Liver (tissue), 3 donors: Measurements from ENCODE around the gene BRD4.

Source experiments
- GABPA ChIP-seq, 2 donors: IDR thresholded peaks in 1 of 2; conservative IDR thresholded peaks in 1 of 2; 2 replicates each; pipeline ENCODE4 v1.6.1; 2016; ENCODE audit warnings: antibody characterized with exemption in 2 of 2, mild to moderate bottlenecking in 1 of 2, moderate library complexity in 1 of 2
- TF ChIP-seq, protein P1 (sequence below): fragments of 150-350 bp; IDR thresholded peaks from 2 replicates; pipeline ENCODE4 v1.5.1; 2017; ENCODE audit warnings: improper control_type of control experiment, low read depth, low read length; ENCODE audit not compliant: missing input control
- TF ChIP-seq, protein P2 (sequence below): IDR thresholded peaks from 2 replicates; pipeline ENCODE4 v1.6.1; 2016; ENCODE audit warnings: antibody characterized with exemption
- TF ChIP-seq, protein P3 (sequence below): IDR thresholded peaks from 2 replicates; pipeline ENCODE4 v1.6.1; 2016; ENCODE audit warnings: antibody characterized with exemption, mild to moderate bottlenecking
- donor health status: healthy.
- donor health status: healthy.

DNA sequence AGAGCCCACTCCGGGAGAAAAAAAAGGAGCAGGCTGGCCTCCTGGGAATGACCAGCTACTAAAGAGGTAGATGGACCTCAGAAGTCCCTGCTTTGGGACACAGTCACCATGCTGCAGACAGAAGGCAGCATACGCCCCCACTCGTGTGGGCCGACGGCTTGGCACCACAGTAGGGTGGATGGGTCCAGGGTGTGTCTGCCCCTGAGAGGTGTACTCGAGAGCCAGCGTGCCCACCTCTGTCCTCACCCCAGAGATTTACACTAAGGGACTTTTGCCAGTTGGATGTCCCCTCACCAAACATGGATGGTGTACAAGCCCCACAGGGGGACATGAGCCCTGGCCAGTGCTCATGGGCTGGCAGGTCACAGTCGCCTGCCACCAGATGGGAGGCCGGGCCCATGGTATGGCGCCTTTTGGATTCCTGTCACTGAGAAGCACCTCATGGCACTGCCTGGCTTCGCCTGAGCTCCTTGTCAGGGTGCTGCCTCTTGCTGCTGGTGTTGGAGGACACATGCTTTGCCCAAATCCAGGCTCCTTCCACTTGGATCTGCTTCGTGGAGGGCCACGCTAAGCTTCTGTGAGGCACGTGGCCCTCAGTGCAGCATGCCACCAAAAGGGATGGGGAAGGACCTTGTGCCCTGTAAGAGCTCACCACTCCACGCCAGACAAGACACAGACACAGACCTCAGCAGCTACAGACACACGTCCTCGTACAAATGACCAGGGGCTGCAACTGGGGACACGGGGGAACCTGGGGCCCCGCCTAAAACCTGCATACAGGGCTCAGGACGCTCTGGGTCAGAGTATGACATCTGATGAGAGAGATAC is 86.8 kb downstream of the BRD4 start:
- TF ChIP-seq, protein P1, sequence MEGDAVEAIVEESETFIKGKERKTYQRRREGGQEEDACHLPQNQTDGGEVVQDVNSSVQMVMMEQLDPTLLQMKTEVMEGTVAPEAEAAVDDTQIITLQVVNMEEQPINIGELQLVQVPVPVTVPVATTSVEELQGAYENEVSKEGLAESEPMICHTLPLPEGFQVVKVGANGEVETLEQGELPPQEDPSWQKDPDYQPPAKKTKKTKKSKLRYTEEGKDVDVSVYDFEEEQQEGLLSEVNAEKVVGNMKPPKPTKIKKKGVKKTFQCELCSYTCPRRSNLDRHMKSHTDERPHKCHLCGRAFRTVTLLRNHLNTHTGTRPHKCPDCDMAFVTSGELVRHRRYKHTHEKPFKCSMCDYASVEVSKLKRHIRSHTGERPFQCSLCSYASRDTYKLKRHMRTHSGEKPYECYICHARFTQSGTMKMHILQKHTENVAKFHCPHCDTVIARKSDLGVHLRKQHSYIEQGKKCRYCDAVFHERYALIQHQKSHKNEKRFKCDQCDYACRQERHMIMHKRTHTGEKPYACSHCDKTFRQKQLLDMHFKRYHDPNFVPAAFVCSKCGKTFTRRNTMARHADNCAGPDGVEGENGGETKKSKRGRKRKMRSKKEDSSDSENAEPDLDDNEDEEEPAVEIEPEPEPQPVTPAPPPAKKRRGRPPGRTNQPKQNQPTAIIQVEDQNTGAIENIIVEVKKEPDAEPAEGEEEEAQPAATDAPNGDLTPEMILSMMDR, result no peak
- TF ChIP-seq, protein P2, sequence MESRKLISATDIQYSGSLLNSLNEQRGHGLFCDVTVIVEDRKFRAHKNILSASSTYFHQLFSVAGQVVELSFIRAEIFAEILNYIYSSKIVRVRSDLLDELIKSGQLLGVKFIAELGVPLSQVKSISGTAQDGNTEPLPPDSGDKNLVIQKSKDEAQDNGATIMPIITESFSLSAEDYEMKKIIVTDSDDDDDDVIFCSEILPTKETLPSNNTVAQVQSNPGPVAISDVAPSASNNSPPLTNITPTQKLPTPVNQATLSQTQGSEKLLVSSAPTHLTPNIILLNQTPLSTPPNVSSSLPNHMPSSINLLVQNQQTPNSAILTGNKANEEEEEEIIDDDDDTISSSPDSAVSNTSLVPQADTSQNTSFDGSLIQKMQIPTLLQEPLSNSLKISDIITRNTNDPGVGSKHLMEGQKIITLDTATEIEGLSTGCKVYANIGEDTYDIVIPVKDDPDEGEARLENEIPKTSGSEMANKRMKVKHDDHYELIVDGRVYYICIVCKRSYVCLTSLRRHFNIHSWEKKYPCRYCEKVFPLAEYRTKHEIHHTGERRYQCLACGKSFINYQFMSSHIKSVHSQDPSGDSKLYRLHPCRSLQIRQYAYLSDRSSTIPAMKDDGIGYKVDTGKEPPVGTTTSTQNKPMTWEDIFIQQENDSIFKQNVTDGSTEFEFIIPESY, result no peak
- TF ChIP-seq GABPA (IDR thresholded peaks at IDR 0.05 in 1 of 2, conservative IDR thresholded peaks at IDR 0.05 in 1 of 2), result no peak
- TF ChIP-seq, protein P3, sequence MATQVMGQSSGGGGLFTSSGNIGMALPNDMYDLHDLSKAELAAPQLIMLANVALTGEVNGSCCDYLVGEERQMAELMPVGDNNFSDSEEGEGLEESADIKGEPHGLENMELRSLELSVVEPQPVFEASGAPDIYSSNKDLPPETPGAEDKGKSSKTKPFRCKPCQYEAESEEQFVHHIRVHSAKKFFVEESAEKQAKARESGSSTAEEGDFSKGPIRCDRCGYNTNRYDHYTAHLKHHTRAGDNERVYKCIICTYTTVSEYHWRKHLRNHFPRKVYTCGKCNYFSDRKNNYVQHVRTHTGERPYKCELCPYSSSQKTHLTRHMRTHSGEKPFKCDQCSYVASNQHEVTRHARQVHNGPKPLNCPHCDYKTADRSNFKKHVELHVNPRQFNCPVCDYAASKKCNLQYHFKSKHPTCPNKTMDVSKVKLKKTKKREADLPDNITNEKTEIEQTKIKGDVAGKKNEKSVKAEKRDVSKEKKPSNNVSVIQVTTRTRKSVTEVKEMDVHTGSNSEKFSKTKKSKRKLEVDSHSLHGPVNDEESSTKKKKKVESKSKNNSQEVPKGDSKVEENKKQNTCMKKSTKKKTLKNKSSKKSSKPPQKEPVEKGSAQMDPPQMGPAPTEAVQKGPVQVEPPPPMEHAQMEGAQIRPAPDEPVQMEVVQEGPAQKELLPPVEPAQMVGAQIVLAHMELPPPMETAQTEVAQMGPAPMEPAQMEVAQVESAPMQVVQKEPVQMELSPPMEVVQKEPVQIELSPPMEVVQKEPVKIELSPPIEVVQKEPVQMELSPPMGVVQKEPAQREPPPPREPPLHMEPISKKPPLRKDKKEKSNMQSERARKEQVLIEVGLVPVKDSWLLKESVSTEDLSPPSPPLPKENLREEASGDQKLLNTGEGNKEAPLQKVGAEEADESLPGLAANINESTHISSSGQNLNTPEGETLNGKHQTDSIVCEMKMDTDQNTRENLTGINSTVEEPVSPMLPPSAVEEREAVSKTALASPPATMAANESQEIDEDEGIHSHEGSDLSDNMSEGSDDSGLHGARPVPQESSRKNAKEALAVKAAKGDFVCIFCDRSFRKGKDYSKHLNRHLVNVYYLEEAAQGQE, result no peak
